Astrocyte (in vitro differentiated cells and primary cell): ENCODE measurements around the gene ALPK3.

Source experiments
- EZH2 ChIP-seq: IDR thresholded peaks from 2 replicates; pipeline ENCODE4 v1.6.1; 2012; ENCODE audit warnings: mild to moderate bottlenecking, low read length, inconsistent platforms; ENCODE audit not compliant: insufficient read depth
- TF ChIP-seq, protein P1 (sequence below): IDR thresholded peaks from 2 replicates; pipeline ENCODE4 v1.5.1; 2011; ENCODE audit warnings: low read depth, mild to moderate bottlenecking, inconsistent platforms, low read length, moderate library complexity; ENCODE audit not compliant: insufficient read depth

DNA sequence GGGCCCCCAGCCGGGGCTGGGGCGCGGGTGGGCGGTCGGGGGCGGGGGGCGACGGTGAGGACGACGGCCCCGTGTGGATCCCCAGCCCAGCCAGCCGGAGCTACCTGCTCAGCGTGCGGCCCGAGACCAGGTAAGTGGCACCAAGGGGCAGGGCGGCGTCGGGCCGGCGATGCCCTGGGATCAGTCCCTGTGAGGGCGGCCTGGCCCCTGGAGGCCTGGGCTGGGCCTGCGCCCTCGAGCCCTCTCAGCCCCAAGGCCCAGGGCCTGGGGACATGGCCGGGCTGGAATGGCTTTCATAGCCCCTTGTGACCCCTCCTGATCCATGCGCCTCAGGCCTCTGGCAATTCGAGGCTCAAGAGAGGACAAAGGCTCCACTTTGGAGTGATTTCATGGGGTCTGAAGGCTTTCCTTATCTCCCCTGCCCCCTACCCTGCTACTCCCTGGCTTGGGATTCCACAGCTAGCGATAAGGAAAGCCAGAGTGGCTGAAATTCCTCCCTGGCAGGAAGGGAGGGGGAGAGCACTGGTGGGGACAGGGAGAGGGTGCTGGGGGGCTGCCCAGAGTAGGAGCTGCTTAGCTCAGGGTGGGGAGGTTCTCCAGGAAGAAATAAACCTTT lies 418 bp downstream of the ALPK3 start:
- TF ChIP-seq, protein P1, sequence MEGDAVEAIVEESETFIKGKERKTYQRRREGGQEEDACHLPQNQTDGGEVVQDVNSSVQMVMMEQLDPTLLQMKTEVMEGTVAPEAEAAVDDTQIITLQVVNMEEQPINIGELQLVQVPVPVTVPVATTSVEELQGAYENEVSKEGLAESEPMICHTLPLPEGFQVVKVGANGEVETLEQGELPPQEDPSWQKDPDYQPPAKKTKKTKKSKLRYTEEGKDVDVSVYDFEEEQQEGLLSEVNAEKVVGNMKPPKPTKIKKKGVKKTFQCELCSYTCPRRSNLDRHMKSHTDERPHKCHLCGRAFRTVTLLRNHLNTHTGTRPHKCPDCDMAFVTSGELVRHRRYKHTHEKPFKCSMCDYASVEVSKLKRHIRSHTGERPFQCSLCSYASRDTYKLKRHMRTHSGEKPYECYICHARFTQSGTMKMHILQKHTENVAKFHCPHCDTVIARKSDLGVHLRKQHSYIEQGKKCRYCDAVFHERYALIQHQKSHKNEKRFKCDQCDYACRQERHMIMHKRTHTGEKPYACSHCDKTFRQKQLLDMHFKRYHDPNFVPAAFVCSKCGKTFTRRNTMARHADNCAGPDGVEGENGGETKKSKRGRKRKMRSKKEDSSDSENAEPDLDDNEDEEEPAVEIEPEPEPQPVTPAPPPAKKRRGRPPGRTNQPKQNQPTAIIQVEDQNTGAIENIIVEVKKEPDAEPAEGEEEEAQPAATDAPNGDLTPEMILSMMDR, result no peak
- no peak for TF ChIP-seq EZH2
